ENCODE data around the gene GNPDA2. TPM values are rescaled to one million over a fixed set of nuclear protein-coding genes. Genes with fewer than 3 reads are reported as not detected.

GNPDA2 gene
- total and polyA plus RNA-seq, 2 of the 4 experiments (the other 2 are of a cell fraction), result 11.0 to 13.4 TPM

GRCh38 chr4:44738615-44739014, 12.3 kb upstream of the GNPDA2 start:
- in situ Hi-C loops (cut with MboI; ENCODE audit: low sequenced_read_pairs), result no loop called here

More at GRCh38 chr4:44738615-44739014, 12.3 kb upstream of the GNPDA2 start:
- Histone ChIP-seq H3K36me3 (ENCODE audit: control insufficient read depth, insufficient read depth, low read length) (no peaks in the 10 kb centered on the region), H3K27me3 (ENCODE audit: control insufficient read depth, insufficient read depth, low read length) (no peaks in the 10 kb centered on the region), H3K14ac (replicated peaks; ENCODE audit: low read depth, low read length) (no peak overlapping the region), H3K23ac (ENCODE audit: low read depth, low read length) (no peak overlapping the region), H3K56ac (ENCODE audit: extremely low read depth, insufficient read depth, low read length) (no peak overlapping the region), H3K4me3 (ENCODE audit: insufficient read depth, low read depth, low read length) (no peak overlapping the region), H3K9me3 (ENCODE audit: control insufficient read depth, insufficient read depth, low read length) (no peaks in the 10 kb centered on the region), H2AK9ac (replicated peaks; ENCODE audit: low read depth, low read length, poor library complexity) (no peak overlapping the region), H3K9ac (ENCODE audit: low read depth, low read length) (no peak overlapping the region), H3K4me1 (ENCODE audit: control insufficient read depth, insufficient read depth, low read length) (no peaks in the 10 kb centered on the region), H2BK20ac (ENCODE audit: low read depth, low read length) (no peak overlapping the region), H4K8ac (ENCODE audit: low read depth in 2 of 2, low read length in 2 of 2) (no peak overlapping the region), H2AK5ac (ENCODE audit: low read depth, low read length) (no peak overlapping the region), H2BK5ac (ENCODE audit: low read depth, low read length, poor library complexity, severe bottlenecking) (no peak overlapping the region), H3K4me2 (ENCODE audit: low read depth, low read length) (no peak overlapping the region), H3K4ac (ENCODE audit: low read depth, low read length) (no peak overlapping the region), H4K20me1 (ENCODE audit: insufficient read depth, low read length) (no peaks in the 10 kb centered on the region), H3K18ac (ENCODE audit: low read depth, low read length) (no peak overlapping the region), H4K5ac (ENCODE audit: low read depth, low read length) (no peak overlapping the region), H3K27ac (ENCODE audit: insufficient read depth, low read length) (no peak overlapping the region), H2BK120ac (ENCODE audit: low read depth, low read length) (no peak overlapping the region), H2AFZ (replicated peaks; ENCODE audit: low read length, poor library complexity) (no peak overlapping the region), H2BK15ac (ENCODE audit: low read depth, low read length) (no peak overlapping the region), H3K79me1 (ENCODE audit: low read depth in 1 of 2, low read length in 2 of 2) (no peaks in the 10 kb centered on the region), H4K91ac (ENCODE audit: insufficient read depth, low read depth, low read length) (no peak overlapping the region), H3K9me1 (ENCODE audit: insufficient read depth, low read length) (no peaks in the 10 kb centered on the region)
- no peak for TF ChIP-seq CEBPB (IDR thresholded peaks at IDR 0.05; ENCODE audit: low read depth, low read length)
- TF ChIP-seq USF2 (IDR thresholded peaks at IDR 0.05; ENCODE audit: low read depth, low read length), result no peak
- TF ChIP-seq MAFK (IDR thresholded peaks at IDR 0.05; ENCODE audit: low read depth, low read length), result no peak
- peak; percentile 26; the same call in 1 of the 2 replicates for TF ChIP-seq CTCF (conservative IDR thresholded peaks at IDR 0.05; ENCODE audit: low read depth, low read length)
- dilution Hi-C loops (cut with HindIII; ENCODE audit: low sequenced_read_pairs, unreplicated experiment), result no loop called here
- no TSS peak for BruUV-seq (replicated peaks)
- ChIA-PET POLR2A (ENCODE audit: unreplicated experiment) (no interaction called here), CTCF (interaction anchor here (0.7 to 1.3 kb wide), 2 partner anchors 12 to 47 kb away, joined by 3 to 4 read pairs; partner anchors contain the start of gene GNPDA2)
- intact Hi-C loops (cut with micrococcal nuclease), result no loop called here
- WGBS, 2 experiments (ENCODE audit: extremely low coverage in 2 of 2, insufficient read length in 1 of 2), result no CpG with 5 or more reads among the region's 2 CpGs
- ATAC-seq (ENCODE audit: low read depth), result peak; percentile 44; the same call in 1 of the 2 replicates
- no peak for DNase-seq
